Mucosa of descending colon (tissue), 3 donors: ENCODE data around the gene DYRK1A. TPM values are rescaled to one million over a fixed set of nuclear protein-coding genes. Genes with fewer than 3 reads are reported as not detected.

Experiments
- ATAC-seq: fragments of 200-7000 bp; cut with Tn5 transposase; one replicate; pipeline ENCODE4 v1.9.1; 2020; ENCODE audit warnings: mild to moderate bottlenecking, moderate library complexity
- DNase-seq, 3 donors: peaks; one replicate each; pipeline ENCODE4 v3.0.0-alpha.2; 2020
- H3K36me3 ChIP-seq: fragments of 200-600 bp; one replicate; pipeline ENCODE4 v1.8.0; 2021; ENCODE audit warnings: low read depth, mild to moderate bottlenecking
- H3K4me1 ChIP-seq: fragments of 200-600 bp; one replicate; pipeline ENCODE4 v1.8.0; 2021; ENCODE audit warnings: low read depth, mild to moderate bottlenecking
- H3K4me3 ChIP-seq: fragments of 200-600 bp; one replicate; pipeline ENCODE4 v1.8.0; 2021; ENCODE audit warnings: mild to moderate bottlenecking
- H3K9me3 ChIP-seq: fragments of 200-600 bp; one replicate; pipeline ENCODE4 v1.8.0; 2021; ENCODE audit warnings: mild to moderate bottlenecking
- CTCF ChIP-seq: fragments of 200-600 bp; IDR thresholded peaks from one replicate; pipeline ENCODE4 v1.8.0; 2022; ENCODE audit warnings: antibody characterized with exemption, mild to moderate bottlenecking
- intact Hi-C, 2 donors: fragments of 100-400 bp; cut with DNase I in 1 of 2; cut with micrococcal nuclease in 1 of 2; formaldehyde crosslinking; loops; one replicate each; pipeline versions ENCODE4 v1.11.0 to v1.11.1; 2022; cut with DNase I, micrococcal nuclease
- total RNA-seq, 3 donors: library from RNA; stranded (reverse); fragmentation: NEBNext Ultra II Directional in 2 of 3; extraction: Animal tissue kit (Norgen Biotek cat#: 25700) in 2 of 3; gene quantifications; one replicate each; pipeline versions ENCODE4 v1.2.1 to v1.2.4, GENCODE V29; 2021 to 2023
- donor health status: DM: no; HTN: no; CAD: no; lungs with moderate emphysema.
- donor health status: DM: no; HTN: no; CAD: no.
- donor health status: DM: no; HTN: yes; CAD: no.

The DYRK1A gene
- total RNA-seq, 3 donors from 2014 or later: 61.2 to 76.5 (median 72.7) TPM

- ATAC-seq: peak; percentile 30
- intact Hi-C loops: loop anchor here in 1 of 2 donors (10.0 kb wide), 1 partner anchor 109 kb away; the partner anchor contains the start of gene VPS26C
- peaks cover 54% of the 10 kb centered on the region for H3K4me1 ChIP-seq
Observed at GRCh38 chr21:37373539-37373938, 7.0 kb downstream of the DYRK1A start.

DNA sequence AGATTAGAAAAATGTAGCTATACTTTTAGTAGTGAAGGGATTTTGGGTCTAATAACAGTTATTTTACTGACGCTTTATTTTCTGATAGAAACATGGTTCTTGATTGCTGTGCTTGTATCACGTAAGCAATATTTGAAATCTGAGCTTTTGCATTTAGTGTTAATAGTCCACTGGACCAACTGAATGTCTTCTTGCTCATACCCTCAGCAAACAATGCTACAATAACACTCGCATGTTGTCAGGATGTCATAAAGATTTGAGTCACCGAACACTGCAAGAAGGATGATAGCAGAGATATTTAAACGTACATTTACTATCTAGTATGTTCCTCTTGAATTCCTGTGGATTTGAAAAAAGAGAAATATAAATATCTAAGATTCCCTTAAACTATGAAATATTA is 7.5 kb downstream of the DYRK1A start:
- TF ChIP-seq CTCF: no peak
- intact Hi-C loops: loop anchor here in 1 of 2 donors (10.0 kb wide), 1 partner anchor 109 kb away; the partner anchor contains the start of gene VPS26C
- Histone ChIP-seq H3K36me3 (no peaks in the 10 kb centered on the region), H3K9me3 (no peaks in the 10 kb centered on the region), H3K4me3 (no peak overlapping the region), H3K4me1 (peaks cover 53% of the 10 kb centered on the region)
- DNase-seq: no peak
- ATAC-seq: peak; percentile 65

More at GRCh38 chr21:37373539-37373938, 7.0 kb downstream of the DYRK1A start:
- DNase-seq: no peak
- Histone ChIP-seq H3K36me3 (no peaks in the 10 kb centered on the region), H3K9me3 (no peaks in the 10 kb centered on the region), H3K4me3 (no peak overlapping the region)
- no peak for TF ChIP-seq CTCF

GRCh38 chr21:37375866-37376574 is 9.4 kb downstream of the DYRK1A start:
- Histone ChIP-seq H3K4me1 (peaks cover 53% of the 10 kb centered on the region), H3K36me3 (no peaks in the 10 kb centered on the region), H3K4me3 (no peak overlapping the region), H3K9me3 (no peaks in the 10 kb centered on the region)
- DNase-seq: no peak
- ATAC-seq: peak; percentile 29
- no peak for TF ChIP-seq CTCF
- intact Hi-C loops: loop anchor here in 1 of 2 donors (10.0 kb wide), 1 partner anchor 111 kb away; the partner anchor contains the start of gene VPS26C

- H3K4me1 ChIP-seq: peaks cover 55% of the 10 kb centered on the region
- H3K36me3 ChIP-seq: no peaks in the 10 kb centered on the region
- DNase-seq: no peak
- no peak for ATAC-seq
- no peaks in the 10 kb centered on the region for H3K9me3 ChIP-seq
- H3K4me3 ChIP-seq: no peak overlapping the region
- intact Hi-C loops: loop anchor here in 1 of 2 donors (10.0 kb wide), 1 partner anchor 114 kb away; the partner anchor contains the start of gene VPS26C
- no peak for TF ChIP-seq CTCF
Observed at GRCh38 chr21:37378700-37379139, 12.1 kb downstream of the DYRK1A start.

DNA sequence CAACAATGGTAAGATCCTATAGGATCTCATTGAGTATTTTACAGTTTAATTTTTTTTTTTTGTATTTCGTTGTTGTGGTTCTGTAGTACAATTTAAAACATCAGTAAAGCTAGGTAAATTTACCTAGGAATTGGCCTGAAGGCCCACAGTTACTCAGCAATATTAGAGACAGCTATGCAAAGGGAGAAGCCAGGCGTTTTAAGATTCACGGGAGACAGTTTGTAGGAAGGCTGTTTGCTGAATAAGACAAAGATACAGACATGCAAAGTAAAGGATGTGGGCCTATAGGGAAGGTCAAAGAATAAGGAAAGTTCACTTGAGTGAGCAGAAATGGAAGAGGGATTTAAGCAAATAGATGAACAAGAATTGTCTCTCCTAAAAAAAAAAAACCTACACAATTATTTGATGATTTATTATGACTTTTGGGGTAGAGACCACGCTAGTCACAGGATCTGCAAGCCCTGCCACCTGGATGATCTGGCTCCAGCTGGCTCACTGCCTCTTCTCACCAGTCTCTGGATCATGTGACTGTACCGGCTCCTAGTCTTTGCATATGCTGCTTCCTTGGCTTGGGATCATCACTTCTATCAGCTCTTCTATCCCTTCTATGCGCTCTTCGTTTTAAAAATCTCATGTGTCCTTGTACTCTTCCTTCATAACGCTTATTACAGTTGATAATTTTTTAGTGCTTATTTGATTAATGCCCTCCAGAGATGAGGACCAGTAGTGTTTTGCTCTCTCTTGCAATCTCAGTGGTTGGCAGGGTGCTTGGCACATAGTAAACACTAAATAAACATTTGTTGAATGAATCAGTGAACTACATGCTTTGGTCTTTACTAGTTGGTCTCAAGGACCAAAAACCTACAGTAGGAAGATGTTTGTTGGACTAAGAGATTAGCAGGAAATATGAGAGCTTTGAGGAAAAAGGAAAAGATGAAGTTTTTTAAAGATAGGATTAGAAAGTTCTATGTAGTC is 14.1 kb downstream of the DYRK1A start:
- no peak for TF ChIP-seq CTCF
- Histone ChIP-seq H3K4me3 (no peak overlapping the region), H3K4me1 (peaks cover 40% of the 10 kb centered on the region), H3K36me3 (no peaks in the 10 kb centered on the region), H3K9me3 (no peaks in the 10 kb centered on the region)
- peak in 1 of 3 donors; percentile 26 for DNase-seq
- ATAC-seq: peak; percentile 73
- intact Hi-C loops: no loop called here
